Immature natural killer cell (primary cell): Measurements from ENCODE around the gene PDK2. TPM values are rescaled to one million over a fixed set of nuclear protein-coding genes. Genes with fewer than 3 reads are reported as not detected.
"Not testable (repeated sequence)": the region's sequence is repeated elsewhere in the genome, so short reads cannot be mapped to it uniquely, and the experiment has no call there.

Experiments
- DNase-seq, 3 donors: peaks; one replicate each; pipeline ENCODE4 v3.0.0; 2022; ENCODE audit warnings: mixed read lengths in 1 of 3
- H3K27ac Mint-ChIP-seq, 6 donors: one replicate each; pipeline ENCODE4 v1.8.0; 2020; ENCODE audit warnings: mixed read lengths in 6 of 6, mild to moderate bottlenecking in 5 of 6, inconsistent platforms in 4 of 6, moderate library complexity in 3 of 6
- H3K27me3 Mint-ChIP-seq, 3 donors: one replicate each; pipeline ENCODE4 v1.8.0; 2020 to 2021; ENCODE audit warnings: low read depth in 3 of 3, mild to moderate bottlenecking in 3 of 3, mixed read lengths in 3 of 3, moderate library complexity in 3 of 3, inconsistent platforms in 1 of 3
- H3K36me3 Mint-ChIP-seq, 3 donors: one replicate each; pipeline ENCODE4 v1.8.0; 2020; ENCODE audit warnings: mixed read lengths in 3 of 3, inconsistent platforms in 2 of 3, mild to moderate bottlenecking in 2 of 3
- H3K4me1 Mint-ChIP-seq, 2 donors: one replicate each; pipeline ENCODE4 v1.8.0; 2020; ENCODE audit warnings: inconsistent platforms in 2 of 2, mild to moderate bottlenecking in 2 of 2, mixed read lengths in 2 of 2, moderate library complexity in 1 of 2
- H3K4me3 Mint-ChIP-seq, 5 donors: one replicate each; pipeline ENCODE4 v1.8.0; 2020; ENCODE audit warnings: mild to moderate bottlenecking in 5 of 5, mixed read lengths in 5 of 5, inconsistent platforms in 3 of 5, moderate library complexity in 3 of 5
- H3K9me3 Mint-ChIP-seq, 6 donors: one replicate each; pipeline ENCODE4 v1.8.0; 2020; ENCODE audit warnings: mild to moderate bottlenecking in 6 of 6, mixed read lengths in 6 of 6, inconsistent platforms in 4 of 6, moderate library complexity in 3 of 6
- polyA plus RNA-seq, 3 donors: library from polyadenylated mRNA; unstranded; fragments of 300-500 nt; fragmentation: Illumina TruSeq; gene quantifications; one replicate each; pipeline ENCODE4 v1.2.3, GENCODE V29; 2021

The PDK2 gene
- polyA plus RNA-seq, 3 donors from 2014 or later: 36.5 to 54.5 (median 43.8) TPM

GRCh38 chr17:50052822-50053653 is 42.1 kb upstream of the PDK2 start:
- DNase-seq: no peak
- peaks cover 18 to 22% of the 10 kb centered on the region in 2 donors for H3K4me1 Mint-ChIP-seq
- peaks cover 4 to 16% (median 10%) of the 10 kb centered on the region in 3 donors for H3K27me3 Mint-ChIP-seq
- H3K36me3 Mint-ChIP-seq: no peaks in the 10 kb centered on the region
- no peaks in the 10 kb centered on the region for H3K9me3 Mint-ChIP-seq
- no peak overlapping the region for H3K27ac Mint-ChIP-seq
- no peak overlapping the region for H3K4me3 Mint-ChIP-seq

GRCh38 chr17:50053654-50053960 is 41.5 kb upstream of the PDK2 start:
- Mint-ChIP-seq H3K9me3 (no peaks in the 10 kb centered on the region), H3K27ac (no peak overlapping the region), H3K4me1 (peaks cover 18 to 24% of the 10 kb centered on the region in 2 donors), H3K36me3 (no peaks in the 10 kb centered on the region), H3K4me3 (no peak overlapping the region), H3K27me3 (peaks cover 4 to 16% (median 11%) of the 10 kb centered on the region in 3 donors)
- no peak for DNase-seq

- Mint-ChIP-seq H3K36me3 (no peaks in the 10 kb centered on the region), H3K9me3 (no peaks in the 10 kb centered on the region), H3K27ac (no peak overlapping the region), H3K27me3 (peaks cover 4 to 16% (median 11%) of the 10 kb centered on the region in 3 donors), H3K4me3 (peak overlapping the region; percentile 82 to 87 (median 85)), H3K4me1 (peaks cover 18 to 24% of the 10 kb centered on the region in 2 donors)
- DNase-seq: no peak
These were observed 40.1 kb upstream of the PDK2 start for GRCh38 chr17:50055055-50055425.

GRCh38 chr17:50055426-50056216 is 39.5 kb upstream of the PDK2 start, which contains the start of gene ITGA3:
ITGA3 (plus strand) TSS chr17:50056110; CDS start chr17:50056440, 330 bp downstream.
- Mint-ChIP-seq H3K9me3 (no peaks in the 10 kb centered on the region), H3K27me3 (peaks cover 4 to 16% (median 11%) of the 10 kb centered on the region in 3 donors)
- DNase-seq: peak; percentile 5 to 14 (median 10)

GRCh38 chr17:50056217-50056960 is 38.8 kb upstream of the PDK2 start:
- peaks cover 18 to 24% of the 10 kb centered on the region in 2 donors for H3K4me1 Mint-ChIP-seq

More at GRCh38 chr17:50055426-50056216, 39.5 kb upstream of the PDK2 start, which contains the start of gene ITGA3:
- Mint-ChIP-seq H3K36me3 (no peaks in the 10 kb centered on the region), H3K27ac (no peak within 1 kb of the TSS), H3K4me3 (peak within 1 kb of the TSS; percentile 82 to 87 (median 85)), H3K4me1 (peaks cover 18 to 24% of the 10 kb centered on the region in 2 donors)

GRCh38 chr17:50056961-50057330 is 38.2 kb upstream of the PDK2 start:
- Mint-ChIP-seq H3K27ac (no peak overlapping the region), H3K4me3 (peak overlapping the region; percentile 79 to 87 (median 84)), H3K27me3 (peaks cover 4 to 16% (median 14%) of the 10 kb centered on the region in 3 donors), H3K4me1 (peaks cover 18 to 24% of the 10 kb centered on the region in 2 donors), H3K36me3 (no peaks in the 10 kb centered on the region), H3K9me3 (no peaks in the 10 kb centered on the region)
- no peak for DNase-seq

More at GRCh38 chr17:50056217-50056960, 38.8 kb upstream of the PDK2 start:
- DNase-seq: peak; percentile 6 to 21 (median 13)
- no peak overlapping the region for H3K27ac Mint-ChIP-seq
- no peaks in the 10 kb centered on the region for H3K36me3 Mint-ChIP-seq
- peaks cover 4 to 16% (median 12%) of the 10 kb centered on the region in 3 donors for H3K27me3 Mint-ChIP-seq
- peak overlapping the region; percentile 82 to 87 (median 85) for H3K4me3 Mint-ChIP-seq
- H3K9me3 Mint-ChIP-seq: no peaks in the 10 kb centered on the region

GRCh38 chr17:50057521-50057991 is 37.6 kb upstream of the PDK2 start:
- H3K9me3 Mint-ChIP-seq: no peaks in the 10 kb centered on the region
- H3K36me3 Mint-ChIP-seq: no peaks in the 10 kb centered on the region
- H3K4me1 Mint-ChIP-seq: peaks cover 18 to 24% of the 10 kb centered on the region in 2 donors
- H3K27ac Mint-ChIP-seq: no peak overlapping the region
- peaks cover 4 to 16% (median 10%) of the 10 kb centered on the region in 3 donors for H3K27me3 Mint-ChIP-seq
- peak overlapping the region; percentile 49 to 87 (median 73) for H3K4me3 Mint-ChIP-seq
- no peak for DNase-seq

GRCh38 chr17:50058296-50058953 is 36.7 kb upstream of the PDK2 start:
- H3K36me3 Mint-ChIP-seq: no peaks in the 10 kb centered on the region
- H3K9me3 Mint-ChIP-seq: no peaks in the 10 kb centered on the region
- H3K27me3 Mint-ChIP-seq: peaks cover 4 to 13% (median 10%) of the 10 kb centered on the region in 3 donors
- H3K27ac Mint-ChIP-seq: no peak overlapping the region
- peak overlapping the region in 3 of 5 donors; percentile 30 to 75 (median 61) for H3K4me3 Mint-ChIP-seq
- DNase-seq: no peak
- H3K4me1 Mint-ChIP-seq: peaks cover 18 to 24% of the 10 kb centered on the region in 2 donors

- no peak overlapping the region for H3K27ac Mint-ChIP-seq
- H3K27me3 Mint-ChIP-seq: peaks cover 4 to 13% (median 10%) of the 10 kb centered on the region in 3 donors
- H3K9me3 Mint-ChIP-seq: no peaks in the 10 kb centered on the region
- H3K4me1 Mint-ChIP-seq: peaks cover 18 to 24% of the 10 kb centered on the region in 2 donors
- DNase-seq: no peak
- no peak overlapping the region for H3K4me3 Mint-ChIP-seq
- H3K36me3 Mint-ChIP-seq: no peaks in the 10 kb centered on the region
These were observed 35.9 kb upstream of the PDK2 start for GRCh38 chr17:50059256-50059655.

- H3K9me3 Mint-ChIP-seq: no peaks in the 10 kb centered on the region
- H3K4me3 Mint-ChIP-seq: no peak overlapping the region
- H3K4me1 Mint-ChIP-seq: peaks cover 18 to 23% of the 10 kb centered on the region in 2 donors
- no peaks in the 10 kb centered on the region for H3K36me3 Mint-ChIP-seq
- H3K27ac Mint-ChIP-seq: no peak overlapping the region
- no peak for DNase-seq
- H3K27me3 Mint-ChIP-seq: peaks cover 6 to 13% (median 12%) of the 10 kb centered on the region in 3 donors
These were observed 35.3 kb upstream of the PDK2 start for GRCh38 chr17:50059759-50060273.

- H3K4me3 Mint-ChIP-seq: no peak overlapping the region
- peaks cover 4 to 13% (median 8%) of the 10 kb centered on the region in 3 donors for H3K27me3 Mint-ChIP-seq
- H3K27ac Mint-ChIP-seq: no peak overlapping the region
These were observed 34.0 kb upstream of the PDK2 start for GRCh38 chr17:50060951-50061712.

GRCh38 chr17:50061713-50062045 is 33.5 kb upstream of the PDK2 start:
- not testable (repeated sequence) for DNase-seq, H3K4me3 Mint-ChIP-seq, H3K36me3 Mint-ChIP-seq, H3K9me3 Mint-ChIP-seq, H3K27ac Mint-ChIP-seq
- peaks cover 2 to 13% (median 8%) of the 10 kb centered on the region in 3 donors for H3K27me3 Mint-ChIP-seq
- H3K4me1 Mint-ChIP-seq: peaks cover 6 to 12% of the 10 kb centered on the region in 2 donors

More at GRCh38 chr17:50060951-50061712, 34.0 kb upstream of the PDK2 start:
- H3K9me3 Mint-ChIP-seq: no peaks in the 10 kb centered on the region
- no peaks in the 10 kb centered on the region for H3K36me3 Mint-ChIP-seq
- peaks cover 9 to 15% of the 10 kb centered on the region in 2 donors for H3K4me1 Mint-ChIP-seq
- no peak for DNase-seq
